K562 (cell line): ENCODE data around the gene FAR1. TPM values are rescaled to one million over a fixed set of nuclear protein-coding genes. Genes with fewer than 3 reads are reported as not detected.
A peak's percentile ranks its signal among the peaks of the same experiment; 100 is the strongest.

Source experiments
- ATAC-seq: fragments of 200-7000 bp; cut with Tn5 transposase; 3 replicates; pipeline ENCODE4 v1.9.1; 2020; ENCODE audit warnings: moderate library complexity
- BruUV-seq: library from RNA; stranded (reverse); fragments of 400-500 nt; replicated peaks from 2 replicates; lab custom pipeline; 2021; lab: Mats Ljungman, UMichigan
- CTCF ChIA-PET: fragments of 300-600 bp; formaldehyde crosslinking; extraction: SDS; loops from one replicate; lab custom pipeline; 2021; ENCODE audit warnings: low intra/inter-chr PET ratio; lab: Yijun Ruan, JAX
- POLR2A ChIA-PET: fragments of 300-600, 350-650 bp; sonication (Branson Sonifier 250); formaldehyde crosslinking; extraction: SDS; loops from one replicate; lab custom pipeline; 2021; ENCODE audit warnings: antibody characterized with exemption, inconsistent platforms; lab: Yijun Ruan, JAX
- DNase-seq, 4 experiments: peaks; one replicate each; pipeline versions ENCODE4 v3.0.0 to v3.0.0-alpha.2; 2011 to 2018; ENCODE audit warnings: low spot score in 3 of 4, mixed read lengths in 3 of 4; ENCODE audit errors: extremely low read depth in 1 of 4
- FAIRE-seq: peaks from 2 replicates; lab custom pipeline; 2011; peaks lifted over from hg19 to GRCh38; lab: Jason Lieb, UNC
- H2AFZ ChIP-seq: 2 replicates; pipeline ENCODE4 v1.6.0; 2011; ENCODE audit warnings: low read depth, low read length, control low read depth, inconsistent platforms
- H3K27ac ChIP-seq: fragments of 200-600 bp; 3 replicates; pipeline ENCODE4 v1.8.0; 2011; ENCODE audit warnings: low read depth, mild to moderate bottlenecking, control low read depth, inconsistent platforms, low read length, moderate library complexity, mixed read lengths; ENCODE audit errors: extremely low read depth
- H3K27me3 ChIP-seq, 2 experiments: fragments of 300-600 bp in 1 of 2; 2 replicates in 1 of 2; 3 replicates in 1 of 2; pipeline versions ENCODE4 v1.6.0 to v1.8.0; 2011; ENCODE audit warnings: inconsistent platforms in 2 of 2, low read length in 2 of 2, mild to moderate bottlenecking in 1 of 2, mixed read lengths in 1 of 2, moderate library complexity in 1 of 2; ENCODE audit not compliant: control insufficient read depth in 2 of 2, insufficient read depth in 2 of 2
- H3K36me3 ChIP-seq: fragments of 300-600 bp; 3 replicates; pipeline ENCODE4 v1.8.0; 2011; ENCODE audit warnings: mild to moderate bottlenecking, low read length, inconsistent platforms; ENCODE audit not compliant: control insufficient read depth, insufficient read depth
- H3K4me1 ChIP-seq, 2 experiments: fragments of 200-600 bp in 1 of 2; replicated peaks in 1 of 2; 2 replicates in 1 of 2; 3 replicates in 1 of 2; pipeline versions ENCODE4 v1.5.1 to v1.8.0; 2011; ENCODE audit warnings: inconsistent platforms in 2 of 2, low read length in 2 of 2, mild to moderate bottlenecking in 1 of 2, mixed read lengths in 1 of 2, moderate library complexity in 1 of 2; ENCODE audit not compliant: control insufficient read depth in 2 of 2, insufficient read depth in 2 of 2
- H3K4me2 ChIP-seq: 2 replicates; pipeline ENCODE4 v1.6.1; 2011; ENCODE audit warnings: low read length, control low read depth, inconsistent platforms, mixed read lengths; ENCODE audit not compliant: insufficient read depth
- H3K4me3 ChIP-seq: fragments of 200-600 bp; sonication (generic), shearing (Covaris generic); 2 replicates; pipeline ENCODE4 v1.5.1; 2016; ENCODE audit warnings: control low read depth, inconsistent platforms
- H3K79me2 ChIP-seq: fragments of 200-600 bp; 3 replicates; pipeline ENCODE4 v1.8.0; 2011; ENCODE audit warnings: low read length, inconsistent platforms; ENCODE audit not compliant: control insufficient read depth, insufficient read depth
- H3K9ac ChIP-seq, 2 experiments: 2 replicates each; pipeline versions ENCODE4 v1.6.0 to v1.6.1; 2011; ENCODE audit warnings: low read depth in 2 of 2, low read length in 2 of 2, control low read depth in 1 of 2, inconsistent platforms in 1 of 2, mild to moderate bottlenecking in 1 of 2, mixed read lengths in 1 of 2; ENCODE audit not compliant: insufficient read depth in 1 of 2
- H3K9me1 ChIP-seq: one replicate; pipeline ENCODE4 v1.6.0; 2011; ENCODE audit warnings: inconsistent platforms, mild to moderate bottlenecking, low read length, moderate library complexity; ENCODE audit not compliant: control insufficient read depth, insufficient read depth
- H3K9me3 ChIP-seq: replicated peaks from 2 replicates; pipeline ENCODE4 v1.5.1; 2011; ENCODE audit warnings: low read depth, low read length, inconsistent platforms; ENCODE audit not compliant: control insufficient read depth, insufficient read depth
- H4K20me1 ChIP-seq: replicated peaks from 2 replicates; pipeline ENCODE4 v1.6.1; 2011; ENCODE audit warnings: low read length, inconsistent platforms, mixed read lengths; ENCODE audit not compliant: control insufficient read depth, insufficient read depth
- BMI1 ChIP-seq: fragments of 150-350 bp; IDR thresholded peaks from 2 replicates; pipeline ENCODE4 v1.6.1; 2014; ENCODE audit warnings: low read length
- CTCF ChIP-seq, 3 experiments: IDR thresholded peaks in 2 of 3; conservative IDR thresholded peaks in 1 of 3; 2 replicates each; pipeline ENCODE4 v1.5.1; 2011 to 2012; ENCODE audit warnings: low read length in 3 of 3, mild to moderate bottlenecking in 3 of 3, control low read depth in 2 of 3, improper control_type of control experiment in 1 of 3, inconsistent platforms in 1 of 3, low read depth in 1 of 3, mixed read lengths in 1 of 3, moderate library complexity in 1 of 3; ENCODE audit not compliant: insufficient read depth in 2 of 3
- DEAF1 ChIP-seq: fragments of 450-650 bp; formaldehyde crosslinking; IDR thresholded peaks from 2 replicates; pipeline ENCODE4 v1.4.0; 2020; ENCODE audit warnings: mild to moderate bottlenecking, moderate library complexity
- MBD2 ChIP-seq: sonication (generic); IDR thresholded peaks from 2 replicates; pipeline ENCODE4 v1.6.1; 2016; ENCODE audit warnings: low read depth, borderline replicate concordance
- PHB ChIP-seq: fragments of 250-450 bp; sonication (Bioruptor Pico); IDR thresholded peaks from 2 replicates; pipeline ENCODE4 v1.5.0; 2021
- RAD21 ChIP-seq, 2 experiments: fragments of 250-450 bp in 1 of 2; fragments of 450-650 bp in 1 of 2; sonication (Bioruptor Pico) in 1 of 2; formaldehyde crosslinking in 1 of 2; IDR thresholded peaks in 1 of 2; conservative IDR thresholded peaks in 1 of 2; 2 replicates each; pipeline versions ENCODE4 v1.4.0 to v1.8.0; 2020 to 2022; ENCODE audit warnings: mild to moderate bottlenecking in 2 of 2, moderate library complexity in 1 of 2
- SMC3 ChIP-seq: conservative IDR thresholded peaks from 2 replicates; pipeline ENCODE4 v1.6.1; 2011; ENCODE audit warnings: low read depth, low read length, improper control_type of control experiment; ENCODE audit not compliant: insufficient read depth
- TFAP4 ChIP-seq: sonication (generic); formaldehyde crosslinking; IDR thresholded peaks from 2 replicates; pipeline ENCODE4 v1.8.0; 2022; ENCODE audit warnings: missing genetic modification reagents, mild to moderate bottlenecking, moderate library complexity, borderline replicate concordance
- WGBS: fragments of 100-300 bp; shearing (Covaris generic); methylation state at CpG from one replicate; pipeline ENCODE4 v1.1.6; 2016; ENCODE audit warnings: low coverage, mixed read lengths; ENCODE audit not compliant: insufficient coverage; ENCODE audit errors: missing lambda C conversion rate; 5-methylcytosine and 5-hydroxymethylcytosine counted together
- in situ Hi-C: fragments of 300-500 bp; cut with MboI; formaldehyde crosslinking; loops from 4 replicates; pipeline ENCODE4 v1.15.0; 2018; ENCODE audit warnings: inconsistent platforms, mixed read lengths
- intact Hi-C: fragments of 100-400 bp; cut with micrococcal nuclease; formaldehyde crosslinking; loops from 2 replicates; pipeline ENCODE4 v1.14.2; 2022
- polyA plus RNA-seq, 8 experiments: library from polyadenylated mRNA; depleted of rRNA in 4 of 8; stranded (reverse) in 5 of 8; unstranded in 3 of 8; fragments of >200 nt; fragmentation: Nextera tagmentation in 2 of 8; fragmentation: Illumina TruSeq in 1 of 8; extraction: Ambion mirVana in 2 of 8; extraction: Trizol in 1 of 8; gene quantifications; 2 replicates each; pipeline versions ENCODE4 v1.2.1 to v1.2.3, GENCODE V29; 2011 to 2014; ENCODE audit warnings: inconsistent platforms in 1 of 8, missing spikeins in 1 of 8
- total RNA-seq, 7 experiments: library from RNA; depleted of rRNA in 6 of 7; stranded (reverse); fragments of >200 nt in 6 of 7; fragmentation: Illumina TruSeq in 2 of 7; extraction: Trizol in 2 of 7; gene quantifications; 2 replicates each; pipeline versions ENCODE4 v1.2.1 to v1.2.3, GENCODE V29; 2011 to 2021; ENCODE audit warnings: low replicate concordance in 1 of 7

FAR1 gene
- total and polyA plus RNA-seq, 9 of the 15 experiments (the other 6 are each of a cell fraction or from before 2014, with no cell fraction given), result 17.7 to 88.2 (median 52.6) TPM

GRCh38 chr11:13776134-13776815 lies 107.8 kb downstream of the FAR1 start:
- Histone ChIP-seq H3K4me2 (no peak overlapping the region), H2AFZ (no peak overlapping the region), H3K27ac (no peak overlapping the region), H3K79me2 (no peaks in the 10 kb centered on the region), H3K27me3 (peaks cover 0 to 6% of the 10 kb centered on the region in 2 experiments; a peak in 1 of 5 replicates), H3K4me1 (no peaks in the 10 kb centered on the region), H3K9me3 (no peaks in the 10 kb centered on the region), H3K9ac (no peak overlapping the region), H4K20me1 (no peaks in the 10 kb centered on the region), H3K4me3 (no peak overlapping the region), H3K36me3 (no peaks in the 10 kb centered on the region), H3K9me1 (no peaks in the 10 kb centered on the region)
- no TSS peak for BruUV-seq
- POLR2A ChIA-PET, result no interaction called here
- CTCF ChIA-PET, result interaction anchor here (0.6 to 1.2 kb wide), 2 partner anchors 174 to 493 kb away, joined by 3 to 5 read pairs; no protein-coding TSS in a partner anchor
- DNase-seq, result peak in 1 of 4 experiments; percentile 14
- 0% methylated on average over 3 of the region's 3 CpGs for WGBS
- peak; percentile 36; the same call in 2 of the 3 replicates for ATAC-seq
- in situ Hi-C loops, result no loop called here
- intact Hi-C loops, result loop anchor here (2.0 kb wide), 1 partner anchor 97 kb away; no protein-coding TSS in a partner anchor
- no peak for FAIRE-seq
- TF ChIP-seq MBD2 (no peak), PHB (CRISPR knock-in tag) (no peak), RAD21 (CRISPR knock-in tag; conservative IDR thresholded peaks at IDR 0.05 in 1 of 2, IDR thresholded peaks at IDR 0.05 in 1 of 2) (peak; percentile 64 to 69), DEAF1 (peak; percentile 23; the same call in 1 of the 2 replicates), CTCF (IDR thresholded peaks at IDR 0.05 in 2 of 3, conservative IDR thresholded peaks at IDR 0.05 in 1 of 3; ENCODE audit: insufficient read depth in 2 of 3, low read depth in 1 of 3, low read length in 3 of 3) (peak; percentile 21 to 61 (median 37); a peak in 3 of 6 replicates), SMC3 (0 out of 2 replicates have a peak, but pooled peaks have one; percentile 16), TFAP4 (CRISPR knock-in tag) (no peak), BMI1 (no peak)
